ENCODE data around the gene NXNL2. TPM values are rescaled to one million over a fixed set of nuclear protein-coding genes. Genes with fewer than 3 reads are reported as not detected.

NXNL2 gene
- polyA plus RNA-seq, 10 donors = 0.11 to 0.46 (median 0.30) TPM

GRCh38 chr9:88578121-88579049, 43.4 kb downstream of the NXNL2 start:
- DNase-seq = peak; percentile 45 to 87 (median 82)

- no peak for DNase-seq
Observed at GRCh38 chr9:88579050-88579715, 44.2 kb downstream of the NXNL2 start.

GRCh38 chr9:88580961-88581360, 46.0 kb downstream of the NXNL2 start:
- DNase-seq = no peak

GRCh38 chr9:88583901-88584596, 49.1 kb downstream of the NXNL2 start:
- peak in 1 of 3 donors; percentile 13 for DNase-seq

- DNase-seq = peak in 1 of 3 donors; percentile 23
Observed at GRCh38 chr9:88585426-88585825, 50.4 kb downstream of the NXNL2 start.

- DNase-seq = no peak
Observed at GRCh38 chr9:88586452-88586851, 51.5 kb downstream of the NXNL2 start.

- no peak for DNase-seq
Observed at GRCh38 chr9:88587182-88587581, 52.2 kb downstream of the NXNL2 start.

GRCh38 chr9:88587885-88588649, 53.1 kb downstream of the NXNL2 start:
- DNase-seq = no peak

- DNase-seq = no peak
Observed at GRCh38 chr9:88589656-88590055, 54.7 kb downstream of the NXNL2 start.

GRCh38 chr9:88590558-88591146, 55.7 kb downstream of the NXNL2 start:
- DNase-seq = no peak

GRCh38 chr9:88593537-88594185, 58.7 kb downstream of the NXNL2 start:
- DNase-seq = peak; percentile 58 to 82 (median 73)

Other genes starting within 250 kb of the NXNL2 start
- gene SPIN1, start 146.7 kb upstream of the NXNL2 start, polyA plus RNA-seq (ENCODE audit: insufficient read length in 10 of 10) = 10 to 100 TPM; 53.3 to 80.0 (median 65.6) TPM

Measured in muscle of back (tissue), 11 donors.